Peyer's patch (tissue), 4 donors: ENCODE measurements around the gene TMEM126A.

Experiments used
- CTCF ChIP-seq, 6 experiments: fragments of 450-650 bp in 4 of 6; fragments of 200-600 bp in 2 of 6; sonication (generic) in 1 of 6; IDR thresholded peaks; one replicate each; pipeline ENCODE4 v1.5.1; 2017 to 2019; ENCODE audit warnings: antibody characterized with exemption in 6 of 6, mild to moderate bottlenecking in 3 of 6, moderate library complexity in 1 of 6
- POLR2A ChIP-seq, 2 donors: fragments of 450-650 bp; IDR thresholded peaks; one replicate each; pipeline ENCODE4 v1.5.1; 2017; ENCODE audit warnings: antibody characterized with exemption in 2 of 2, mild to moderate bottlenecking in 2 of 2, moderate library complexity in 2 of 2

DNA sequence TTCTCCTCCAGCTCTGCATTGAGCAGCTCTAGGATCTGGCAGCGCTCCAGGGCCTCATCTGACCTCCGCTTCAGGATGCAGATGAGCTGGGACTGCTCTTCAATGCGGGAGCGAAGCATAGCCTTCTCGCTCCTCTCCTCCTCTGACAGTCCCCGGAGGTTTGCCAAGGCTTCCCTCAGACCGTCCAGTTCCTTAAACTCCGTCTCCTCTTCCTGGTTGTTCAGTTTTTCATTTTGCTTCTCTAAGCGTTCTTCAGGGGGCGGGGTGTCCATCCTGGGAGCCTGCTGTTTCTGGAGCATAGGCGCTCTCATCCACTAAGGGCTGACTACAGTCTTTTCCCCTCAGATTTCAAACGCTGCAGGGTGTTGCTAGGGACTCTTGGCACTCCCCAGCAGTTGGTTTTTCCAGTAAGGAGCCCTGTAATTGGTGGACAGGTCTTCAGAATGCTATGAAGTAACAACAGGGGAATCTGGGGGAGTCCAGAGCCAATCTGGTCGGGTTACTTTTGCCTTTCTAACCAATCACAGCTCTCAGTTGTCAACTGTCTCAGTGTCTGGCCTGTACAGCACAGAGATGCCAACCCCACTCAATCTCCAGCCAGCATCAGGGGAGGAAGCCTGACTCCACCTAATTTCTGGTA lies 38.2 kb downstream of the TMEM126A start, which contains the start of gene CCDC89:
- TF ChIP-seq CTCF (IDR thresholded peaks at IDR 0.05): no peak
- no peak for TF ChIP-seq POLR2A (IDR thresholded peaks at IDR 0.05)
